Duodenal mucosa (tissue), 2 donors: ENCODE results near the gene GALE.
"Not testable (repeated sequence)": the region's sequence is repeated elsewhere in the genome, so short reads cannot be mapped to it uniquely, and the experiment has no call there.

Experiments
- H3K27ac ChIP-seq: one replicate; pipeline ENCODE4 v1.7.0; 2013; ENCODE audit warnings: low read depth, low read length
- H3K27me3 ChIP-seq, 2 donors: one replicate each; pipeline ENCODE4 v1.7.0; 2013; ENCODE audit warnings: low read length in 2 of 2, control low read depth in 1 of 2; ENCODE audit not compliant: insufficient read depth in 2 of 2, control insufficient read depth in 1 of 2
- H3K36me3 ChIP-seq, 2 donors: one replicate each; pipeline ENCODE4 v1.7.0; 2013; ENCODE audit warnings: low read length in 2 of 2, control low read depth in 1 of 2; ENCODE audit not compliant: insufficient read depth in 2 of 2, control insufficient read depth in 1 of 2
- H3K4me1 ChIP-seq, 2 donors: one replicate each; pipeline ENCODE4 v1.7.0; 2013; ENCODE audit warnings: low read length in 2 of 2, control low read depth in 1 of 2; ENCODE audit not compliant: insufficient read depth in 2 of 2, control insufficient read depth in 1 of 2
- H3K4me3 ChIP-seq, 2 donors: one replicate each; pipeline ENCODE4 v1.7.0; 2013; ENCODE audit warnings: low read length in 2 of 2, low read depth in 1 of 2
- H3K9ac ChIP-seq, 2 donors: one replicate each; pipeline ENCODE4 v1.7.0; 2013; ENCODE audit warnings: low read length in 2 of 2, low read depth in 1 of 2
- H3K9me3 ChIP-seq, 2 donors: one replicate each; pipeline ENCODE4 v1.7.0; 2013; ENCODE audit warnings: low read length in 2 of 2, control low read depth in 1 of 2; ENCODE audit not compliant: control insufficient read depth in 1 of 2

The GALE gene

GRCh38 chr1:23799570-23800399 lies 769 bp downstream of the GALE start:
- Histone ChIP-seq H3K4me1 (peaks cover 25 to 36% of the 10 kb centered on the region in 2 donors), H3K4me3 (peak overlapping the region; percentile 88 to 89), H3K27me3 (no peaks in the 10 kb centered on the region), H3K9me3 (no peaks in the 10 kb centered on the region), H3K9ac (peak overlapping the region; percentile 87 to 94), H3K27ac (peak overlapping the region; percentile 96), H3K36me3 (peaks cover 13 to 40% of the 10 kb centered on the region in 2 donors)

DNA sequence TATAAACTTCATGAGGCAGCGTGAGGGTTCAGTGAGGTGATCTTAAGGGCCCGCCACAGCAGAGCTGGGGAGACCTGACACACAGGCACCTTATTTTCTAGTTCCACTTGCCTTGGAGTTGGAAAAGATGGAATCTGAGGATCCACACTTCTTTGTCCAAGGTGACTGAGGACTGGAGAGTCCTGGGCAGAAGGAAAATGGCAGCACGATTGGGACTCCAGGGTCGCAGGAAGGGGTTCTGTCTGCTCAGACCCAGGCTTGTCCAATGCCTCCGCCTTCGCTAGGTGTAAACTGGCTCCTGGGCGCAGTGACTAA lies 1.3 kb downstream of the GALE start:
- Histone ChIP-seq H3K27me3 (no peaks in the 10 kb centered on the region), H3K9ac (peak overlapping the region; percentile 87 to 94), H3K9me3 (no peaks in the 10 kb centered on the region), H3K27ac (peak overlapping the region; percentile 96), H3K36me3 (peaks cover 13 to 44% of the 10 kb centered on the region in 2 donors), H3K4me1 (peaks cover 25 to 36% of the 10 kb centered on the region in 2 donors), H3K4me3 (peak overlapping the region; percentile 88 to 89)

GRCh38 chr1:23798662-23799142 lies 1.9 kb downstream of the GALE start:
- Histone ChIP-seq H3K9me3 (no peaks in the 10 kb centered on the region), H3K4me1 (peaks cover 25 to 36% of the 10 kb centered on the region in 2 donors), H3K27ac (peak overlapping the region; percentile 96), H3K27me3 (no peaks in the 10 kb centered on the region), H3K36me3 (peaks cover 13 to 41% of the 10 kb centered on the region in 2 donors), H3K9ac (peak overlapping the region; percentile 87 to 94), H3K4me3 (peak overlapping the region; percentile 88 to 89)

GRCh38 chr1:23797478-23798448 lies 2.8 kb downstream of the GALE start:
- H3K4me3 ChIP-seq, result no peak overlapping the region
- no peaks in the 10 kb centered on the region for H3K9me3 ChIP-seq
- no peaks in the 10 kb centered on the region for H3K27me3 ChIP-seq
- peaks cover 13 to 38% of the 10 kb centered on the region in 2 donors for H3K36me3 ChIP-seq
- no peak overlapping the region for H3K27ac ChIP-seq
- no peak overlapping the region for H3K9ac ChIP-seq
- peaks cover 30 to 44% of the 10 kb centered on the region in 2 donors for H3K4me1 ChIP-seq

- Histone ChIP-seq H3K9ac (no peak overlapping the region), H3K4me1 (peaks cover 29 to 49% of the 10 kb centered on the region in 2 donors), H3K27ac (no peak overlapping the region), H3K27me3 (no peaks in the 10 kb centered on the region), H3K36me3 (peaks cover 13 to 34% of the 10 kb centered on the region in 2 donors), H3K4me3 (no peak overlapping the region), H3K9me3 (no peaks in the 10 kb centered on the region)
These were observed 3.9 kb downstream of the GALE start for GRCh38 chr1:23796466-23797271.

- Histone ChIP-seq H3K27me3 (no peaks in the 10 kb centered on the region), H3K9me3 (no peaks in the 10 kb centered on the region), H3K4me3 (no peak overlapping the region), H3K36me3 (peaks cover 13 to 34% of the 10 kb centered on the region in 2 donors), H3K9ac (no peak overlapping the region), H3K27ac (no peak overlapping the region), H3K4me1 (peaks cover 26 to 46% of the 10 kb centered on the region in 2 donors)
These were observed 4.7 kb downstream of the GALE start for GRCh38 chr1:23795676-23796465.

DNA sequence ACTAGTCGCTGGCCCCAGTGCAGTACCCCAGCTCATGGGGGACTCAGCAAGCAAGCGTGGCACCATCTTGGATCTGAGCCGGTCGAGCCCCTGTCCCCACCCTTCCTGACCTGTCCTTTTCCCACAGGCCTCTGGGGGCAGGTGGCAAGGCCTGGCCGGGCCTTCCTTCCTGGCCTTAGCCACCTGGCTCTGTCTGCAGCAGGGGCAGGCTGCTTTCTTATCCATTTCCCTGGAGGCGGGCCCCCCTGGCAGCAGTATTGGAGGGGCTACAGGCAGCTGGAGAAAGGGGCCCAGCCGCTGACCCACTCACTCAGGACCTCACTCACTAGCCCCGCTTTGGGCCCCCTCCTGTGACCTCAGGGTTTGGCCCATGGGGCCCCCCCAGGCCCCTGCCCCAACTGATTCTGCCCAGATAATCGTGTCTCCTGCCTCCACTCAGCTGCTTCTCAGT lies 5.8 kb downstream of the GALE start:
- H3K27me3 ChIP-seq, result not testable (repeated sequence)

DNA sequence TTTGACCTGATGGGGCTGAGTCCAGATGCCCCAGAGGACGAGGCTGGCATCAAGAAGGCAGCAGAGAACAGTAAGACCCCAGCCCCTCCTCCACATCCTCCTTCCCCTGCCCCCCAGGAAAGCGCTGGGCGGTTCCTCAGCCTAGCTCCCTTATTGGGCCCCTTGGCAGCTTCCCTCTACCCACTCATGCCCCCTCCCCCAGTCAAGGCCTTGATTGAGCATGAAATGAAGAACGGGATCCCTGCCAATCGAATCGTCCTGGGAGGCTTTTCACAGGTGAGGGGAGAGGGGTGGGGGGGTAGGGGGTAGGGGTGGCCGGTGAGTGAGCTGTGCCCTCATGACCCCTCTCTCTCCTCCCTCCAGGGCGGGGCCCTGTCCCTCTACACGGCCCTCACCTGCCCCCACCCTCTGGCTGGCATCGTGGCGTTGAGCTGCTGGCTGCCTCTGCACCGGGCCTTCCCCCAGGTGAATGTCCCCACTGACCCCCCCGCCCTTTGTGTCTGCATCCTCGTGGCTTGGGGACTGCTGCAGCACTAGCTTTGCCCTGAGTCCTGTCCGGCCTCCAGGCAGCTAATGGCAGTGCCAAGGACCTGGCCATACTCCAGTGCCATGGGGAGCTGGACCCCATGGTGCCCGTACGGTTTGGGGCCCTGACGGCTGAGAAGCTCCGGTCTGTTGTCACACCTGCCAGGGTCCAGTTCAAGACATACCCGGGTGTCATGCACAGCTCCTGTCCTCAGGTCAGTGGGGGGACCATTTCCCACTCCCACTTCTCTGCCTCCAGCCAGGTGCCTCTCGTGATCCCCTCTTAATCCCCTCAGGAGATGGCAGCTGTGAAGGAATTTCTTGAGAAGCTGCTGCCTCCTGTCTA lies 6.5 kb downstream of the GALE start:
- no peak overlapping the region for H3K27ac ChIP-seq
- H3K36me3 ChIP-seq, result peaks cover 13 to 34% of the 10 kb centered on the region in 2 donors
- no peak overlapping the region for H3K9ac ChIP-seq
- H3K4me1 ChIP-seq, result peaks cover 26 to 43% of the 10 kb centered on the region in 2 donors
- H3K27me3 ChIP-seq, result no peaks in the 10 kb centered on the region
- no peaks in the 10 kb centered on the region for H3K9me3 ChIP-seq
- no peak overlapping the region for H3K4me3 ChIP-seq

More for the DNA sequence above, 5.8 kb downstream of the GALE start:
- H3K9ac ChIP-seq, H3K9me3 ChIP-seq, H3K4me3 ChIP-seq, H3K27ac ChIP-seq: not testable (repeated sequence)
- H3K36me3 ChIP-seq, result peaks cover 13 to 34% of the 10 kb centered on the region in 2 donors
- peaks cover 33 to 50% of the 10 kb centered on the region in 2 donors for H3K4me1 ChIP-seq
